Measurements from ENCODE around the gene MAPK12.

The MAPK12 gene

GRCh38 chr22:50282361-50283155, 21.1 kb upstream of the MAPK12 start:
- no peak for TF ChIP-seq CTCF (IDR thresholded peaks at IDR 0.05)
- peaks cover 5% of the 10 kb centered on the region for H3K4me1 ChIP-seq
- H3K27ac ChIP-seq: no peak overlapping the region
- no peak overlapping the region for H3K4me2 ChIP-seq (ENCODE audit: low read length)
- no peaks in the 10 kb centered on the region for H3K9me3 ChIP-seq (ENCODE audit: control insufficient read depth, low read length)
- no peak overlapping the region for H2AFZ ChIP-seq
- no peak overlapping the region for H3K9ac ChIP-seq
- H3K79me2 ChIP-seq: no peaks in the 10 kb centered on the region
- H3K36me3 ChIP-seq (ENCODE audit: control insufficient read depth, insufficient read depth, low read length): no peaks in the 10 kb centered on the region
- no peaks in the 10 kb centered on the region for H3K27me3 ChIP-seq (ENCODE audit: control insufficient read depth, insufficient read depth, low read length)
- no peak overlapping the region for H3K4me3 ChIP-seq (ENCODE audit: low read depth, low read length)

- Histone ChIP-seq H3K79me2 (no peaks in the 10 kb centered on the region), H3K27ac (no peak overlapping the region), H3K27me3 (ENCODE audit: control insufficient read depth, insufficient read depth, low read length) (no peaks in the 10 kb centered on the region), H3K4me1 (peaks cover 5% of the 10 kb centered on the region), H3K9ac (no peak overlapping the region), H3K4me2 (ENCODE audit: low read length) (peak overlapping the region; percentile 17), H2AFZ (no peak overlapping the region), H3K9me3 (ENCODE audit: control insufficient read depth, low read length) (no peaks in the 10 kb centered on the region), H3K4me3 (ENCODE audit: low read depth, low read length) (no peak overlapping the region), H3K36me3 (ENCODE audit: control insufficient read depth, insufficient read depth, low read length) (no peaks in the 10 kb centered on the region)
- no peak for TF ChIP-seq CTCF (IDR thresholded peaks at IDR 0.05)
Measured at GRCh38 chr22:50281957-50282356, 20.5 kb upstream of the MAPK12 start.

- H3K9me3 ChIP-seq (ENCODE audit: control insufficient read depth, low read length): no peaks in the 10 kb centered on the region
- no peak overlapping the region for H3K27ac ChIP-seq
- no peak overlapping the region for H3K4me3 ChIP-seq (ENCODE audit: low read depth, low read length)
- no peak for TF ChIP-seq CTCF (IDR thresholded peaks at IDR 0.05)
- H2AFZ ChIP-seq: no peak overlapping the region
- H3K9ac ChIP-seq: no peak overlapping the region
- H3K4me1 ChIP-seq: no peaks in the 10 kb centered on the region
- H3K79me2 ChIP-seq: no peaks in the 10 kb centered on the region
- no peaks in the 10 kb centered on the region for H3K27me3 ChIP-seq (ENCODE audit: control insufficient read depth, insufficient read depth, low read length)
- no peak overlapping the region for H3K4me2 ChIP-seq (ENCODE audit: low read length)
- no peaks in the 10 kb centered on the region for H3K36me3 ChIP-seq (ENCODE audit: control insufficient read depth, insufficient read depth, low read length)
Measured at GRCh38 chr22:50281384-50281760, 19.9 kb upstream of the MAPK12 start.

- Histone ChIP-seq H3K4me2 (ENCODE audit: low read length) (no peak overlapping the region), H3K4me3 (ENCODE audit: low read depth, low read length) (no peak overlapping the region), H3K4me1 (no peaks in the 10 kb centered on the region), H3K27me3 (ENCODE audit: control insufficient read depth, insufficient read depth, low read length) (no peaks in the 10 kb centered on the region), H3K9ac (no peak overlapping the region), H3K79me2 (no peaks in the 10 kb centered on the region), H3K27ac (no peak overlapping the region), H3K9me3 (ENCODE audit: control insufficient read depth, low read length) (no peaks in the 10 kb centered on the region), H3K36me3 (ENCODE audit: control insufficient read depth, insufficient read depth, low read length) (no peaks in the 10 kb centered on the region), H2AFZ (no peak overlapping the region)
- no peak for TF ChIP-seq CTCF (IDR thresholded peaks at IDR 0.05)
Measured at GRCh38 chr22:50280708-50281383, 19.4 kb upstream of the MAPK12 start.
